ENCODE data around the gene RFTN1. TPM values are rescaled to one million over a fixed set of nuclear protein-coding genes. Genes with fewer than 3 reads are reported as not detected.

Gene RFTN1
- total RNA-seq, 2 experiments from 2014 or later = 55.7 to 56.4 TPM

GRCh38 chr3:16423947-16424673 lies 89.4 kb downstream of the RFTN1 start:
- Histone ChIP-seq H3K4me1 (ENCODE audit: insufficient read depth, low read length) (no peaks in the 10 kb centered on the region), H3K36me3 (ENCODE audit: insufficient read depth, low read length) (peaks cover 7% of the 10 kb centered on the region), H3K27me3 (ENCODE audit: control insufficient read depth in 1 of 2, insufficient read depth in 2 of 2, low read length in 2 of 2) (no peaks in the 10 kb centered on the region), H3K4me3 (ENCODE audit: low read length) (no peak overlapping the region), H3K9me3 (ENCODE audit: control insufficient read depth in 1 of 2, insufficient read depth in 1 of 2, low read length in 2 of 2) (no peaks in the 10 kb centered on the region), H3K27ac (ENCODE audit: low read depth in 1 of 2, low read length in 2 of 2) (no peak overlapping the region)
- Mint-ChIP-seq H3K36me3 (ENCODE audit: low read depth) (peaks cover 35% of the 10 kb centered on the region), H3K27me3 (no peaks in the 10 kb centered on the region), H3K4me1 (ENCODE audit: low read depth) (peaks cover 22% of the 10 kb centered on the region), H3K4me3 (no peak overlapping the region), H3K9me3 (no peaks in the 10 kb centered on the region), H3K27ac (no peak overlapping the region)
- ATAC-seq (ENCODE audit: poor library complexity) = no peak
- DNase-seq = no peak
- intact Hi-C loops (cut with DNase I, micrococcal nuclease) = no loop called here
- TF ChIP-seq, protein P1, sequence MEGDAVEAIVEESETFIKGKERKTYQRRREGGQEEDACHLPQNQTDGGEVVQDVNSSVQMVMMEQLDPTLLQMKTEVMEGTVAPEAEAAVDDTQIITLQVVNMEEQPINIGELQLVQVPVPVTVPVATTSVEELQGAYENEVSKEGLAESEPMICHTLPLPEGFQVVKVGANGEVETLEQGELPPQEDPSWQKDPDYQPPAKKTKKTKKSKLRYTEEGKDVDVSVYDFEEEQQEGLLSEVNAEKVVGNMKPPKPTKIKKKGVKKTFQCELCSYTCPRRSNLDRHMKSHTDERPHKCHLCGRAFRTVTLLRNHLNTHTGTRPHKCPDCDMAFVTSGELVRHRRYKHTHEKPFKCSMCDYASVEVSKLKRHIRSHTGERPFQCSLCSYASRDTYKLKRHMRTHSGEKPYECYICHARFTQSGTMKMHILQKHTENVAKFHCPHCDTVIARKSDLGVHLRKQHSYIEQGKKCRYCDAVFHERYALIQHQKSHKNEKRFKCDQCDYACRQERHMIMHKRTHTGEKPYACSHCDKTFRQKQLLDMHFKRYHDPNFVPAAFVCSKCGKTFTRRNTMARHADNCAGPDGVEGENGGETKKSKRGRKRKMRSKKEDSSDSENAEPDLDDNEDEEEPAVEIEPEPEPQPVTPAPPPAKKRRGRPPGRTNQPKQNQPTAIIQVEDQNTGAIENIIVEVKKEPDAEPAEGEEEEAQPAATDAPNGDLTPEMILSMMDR (IDR thresholded peaks at IDR 0.05) = no peak
- ChIA-PET CTCF (no interaction called here), POLR2A (no interaction called here)

- no peak overlapping the region for H3K4me3 Mint-ChIP-seq
- TF ChIP-seq, protein P1 (IDR thresholded peaks at IDR 0.05) = no peak
- no peaks in the 10 kb centered on the region for H3K27me3 Mint-ChIP-seq
- no peaks in the 10 kb centered on the region for H3K9me3 Mint-ChIP-seq
- Histone ChIP-seq H3K36me3 (ENCODE audit: insufficient read depth, low read length) (peaks cover 4% of the 10 kb centered on the region), H3K27ac (ENCODE audit: low read depth in 1 of 2, low read length in 2 of 2) (no peak overlapping the region), H3K4me1 (ENCODE audit: insufficient read depth, low read length) (no peaks in the 10 kb centered on the region), H3K4me3 (ENCODE audit: low read length) (no peak overlapping the region), H3K9me3 (ENCODE audit: control insufficient read depth in 1 of 2, insufficient read depth in 1 of 2, low read length in 2 of 2) (no peaks in the 10 kb centered on the region), H3K27me3 (ENCODE audit: control insufficient read depth in 1 of 2, insufficient read depth in 2 of 2, low read length in 2 of 2) (no peaks in the 10 kb centered on the region)
- POLR2A ChIA-PET = no interaction called here
- H3K36me3 Mint-ChIP-seq (ENCODE audit: low read depth) = peaks cover 32% of the 10 kb centered on the region
- intact Hi-C loops (cut with DNase I, micrococcal nuclease) = no loop called here
- no peak overlapping the region for H3K27ac Mint-ChIP-seq
- ATAC-seq (ENCODE audit: poor library complexity) = no peak
- H3K4me1 Mint-ChIP-seq (ENCODE audit: low read depth) = peaks cover 22% of the 10 kb centered on the region
- no peak for DNase-seq
- CTCF ChIA-PET = no interaction called here
These were observed 90.2 kb downstream of the RFTN1 start for GRCh38 chr3:16423298-16423697.

DNA sequence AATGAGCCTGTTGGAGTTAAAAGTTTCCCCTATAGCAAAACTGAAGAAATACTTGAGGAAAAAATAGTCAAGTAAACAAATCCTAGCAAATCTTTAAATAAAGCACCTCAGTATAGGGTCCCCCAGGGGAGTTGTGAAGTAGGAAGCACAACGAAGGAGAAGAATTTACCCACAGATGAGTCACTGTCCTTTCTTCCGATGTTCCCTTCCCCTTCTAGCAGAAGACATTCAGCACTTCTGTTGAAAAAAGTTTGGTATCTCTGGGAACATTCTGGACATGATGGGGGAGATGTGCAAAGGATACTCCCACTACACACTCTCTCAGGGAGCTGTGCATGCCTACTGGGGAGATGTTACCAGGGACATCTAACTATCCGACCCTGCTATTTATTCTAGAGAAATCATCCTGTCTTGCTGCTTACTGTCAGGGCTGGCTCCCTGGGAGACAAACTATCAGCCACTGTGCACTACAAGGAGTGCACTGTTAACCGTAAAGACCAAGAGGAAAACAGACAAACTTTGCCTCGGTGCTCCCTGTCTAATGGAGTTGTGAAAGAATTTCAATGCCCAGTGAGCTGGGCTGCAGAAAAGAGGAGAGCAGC lies 93.8 kb downstream of the RFTN1 start:
- CTCF ChIA-PET = no interaction called here
- H3K27ac ChIP-seq (ENCODE audit: low read depth in 1 of 2, low read length in 2 of 2) = no peak overlapping the region
- H3K9me3 ChIP-seq (ENCODE audit: control insufficient read depth in 1 of 2, insufficient read depth in 1 of 2, low read length in 2 of 2) = no peaks in the 10 kb centered on the region
- Mint-ChIP-seq H3K9me3 (no peaks in the 10 kb centered on the region), H3K27me3 (no peaks in the 10 kb centered on the region), H3K27ac (no peak overlapping the region), H3K36me3 (ENCODE audit: low read depth) (peaks cover 16% of the 10 kb centered on the region), H3K4me3 (no peak overlapping the region), H3K4me1 (ENCODE audit: low read depth) (peaks cover 39% of the 10 kb centered on the region)
- no peaks in the 10 kb centered on the region for H3K27me3 ChIP-seq (ENCODE audit: control insufficient read depth in 1 of 2, insufficient read depth in 2 of 2, low read length in 2 of 2)
- H3K4me3 ChIP-seq (ENCODE audit: low read length) = no peak overlapping the region
- H3K36me3 ChIP-seq (ENCODE audit: insufficient read depth, low read length) = no peaks in the 10 kb centered on the region
- DNase-seq (no peak), ATAC-seq (ENCODE audit: poor library complexity) (no peak)
- H3K4me1 ChIP-seq (ENCODE audit: insufficient read depth, low read length) = no peaks in the 10 kb centered on the region
- TF ChIP-seq, protein P1 (IDR thresholded peaks at IDR 0.05) = no peak
- POLR2A ChIA-PET = no interaction called here
- intact Hi-C loops (cut with DNase I, micrococcal nuclease) = loop anchor here in 1 of 2 experiments (2.0 kb wide), 1 partner anchor 19 kb away; no protein-coding TSS in a partner anchor

All from CD4-positive, alpha-beta T cell (primary cell).